ENCODE data around the gene IFT81. TPM values are rescaled to one million over a fixed set of nuclear protein-coding genes. Genes with fewer than 3 reads are reported as not detected.

Gene IFT81
- total RNA-seq, 4 donors from 2014 or later = 6.8 to 12.6 (median 9.7) TPM

DNA sequence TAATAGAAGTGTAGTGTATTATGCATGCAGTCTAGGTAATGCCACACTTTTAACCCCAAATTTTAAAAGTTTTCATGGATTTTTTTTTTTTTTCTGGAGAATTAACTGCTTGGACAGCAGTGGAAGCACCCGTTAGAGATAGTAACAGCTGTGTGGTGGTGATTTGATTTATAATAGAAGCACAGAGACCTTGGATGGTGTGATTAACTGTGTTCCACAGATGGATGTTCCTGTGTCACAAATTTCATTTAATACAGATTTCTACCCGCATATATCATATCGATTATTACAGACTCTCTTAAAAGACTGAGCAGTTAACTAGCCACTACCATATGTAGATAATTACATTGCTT is 47.0 kb downstream of the IFT81 start:
- intact Hi-C loops (cut with DNase I; ENCODE audit: low total_unique reads) = no loop called here
- 54 to 57% methylated on average over 3 of the region's 3 CpGs for WGBS, 2 donors
- DNase-seq (ENCODE audit: low spot score in 2 of 2) = no peak
- TF ChIP-seq POLR2A (IDR thresholded peaks at IDR 0.05) = no peak
- TF ChIP-seq, protein P1, sequence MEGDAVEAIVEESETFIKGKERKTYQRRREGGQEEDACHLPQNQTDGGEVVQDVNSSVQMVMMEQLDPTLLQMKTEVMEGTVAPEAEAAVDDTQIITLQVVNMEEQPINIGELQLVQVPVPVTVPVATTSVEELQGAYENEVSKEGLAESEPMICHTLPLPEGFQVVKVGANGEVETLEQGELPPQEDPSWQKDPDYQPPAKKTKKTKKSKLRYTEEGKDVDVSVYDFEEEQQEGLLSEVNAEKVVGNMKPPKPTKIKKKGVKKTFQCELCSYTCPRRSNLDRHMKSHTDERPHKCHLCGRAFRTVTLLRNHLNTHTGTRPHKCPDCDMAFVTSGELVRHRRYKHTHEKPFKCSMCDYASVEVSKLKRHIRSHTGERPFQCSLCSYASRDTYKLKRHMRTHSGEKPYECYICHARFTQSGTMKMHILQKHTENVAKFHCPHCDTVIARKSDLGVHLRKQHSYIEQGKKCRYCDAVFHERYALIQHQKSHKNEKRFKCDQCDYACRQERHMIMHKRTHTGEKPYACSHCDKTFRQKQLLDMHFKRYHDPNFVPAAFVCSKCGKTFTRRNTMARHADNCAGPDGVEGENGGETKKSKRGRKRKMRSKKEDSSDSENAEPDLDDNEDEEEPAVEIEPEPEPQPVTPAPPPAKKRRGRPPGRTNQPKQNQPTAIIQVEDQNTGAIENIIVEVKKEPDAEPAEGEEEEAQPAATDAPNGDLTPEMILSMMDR (IDR thresholded peaks at IDR 0.05) = no peak
- H3K4me3 ChIP-seq (ENCODE audit: low read depth, poor library complexity, severe bottlenecking) = no peak overlapping the region

DNA sequence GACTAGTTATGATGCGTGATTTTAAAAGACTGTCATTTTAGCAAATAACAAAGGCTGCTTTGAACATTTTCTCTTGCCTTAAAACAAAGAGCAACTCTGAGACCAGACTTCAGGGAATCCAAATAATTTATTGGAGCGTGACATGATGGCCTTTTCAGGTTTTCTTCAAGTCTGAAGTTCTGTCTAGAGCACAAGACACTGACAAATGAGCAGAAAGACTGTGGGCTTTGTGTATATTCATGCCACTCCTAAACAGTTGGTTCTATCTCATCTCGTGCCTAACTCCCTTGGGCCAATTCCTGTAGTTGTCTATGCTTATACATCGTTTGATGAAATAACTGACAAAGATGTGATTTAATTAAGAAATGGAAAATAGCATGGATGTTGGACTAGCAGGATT is 47.5 kb downstream of the IFT81 start:
- 77 to 79% methylated on average over 4 of the region's 4 CpGs for WGBS, 2 donors
- intact Hi-C loops (cut with DNase I; ENCODE audit: low total_unique reads) = no loop called here
- DNase-seq (ENCODE audit: low spot score in 2 of 2) = no peak

DNA sequence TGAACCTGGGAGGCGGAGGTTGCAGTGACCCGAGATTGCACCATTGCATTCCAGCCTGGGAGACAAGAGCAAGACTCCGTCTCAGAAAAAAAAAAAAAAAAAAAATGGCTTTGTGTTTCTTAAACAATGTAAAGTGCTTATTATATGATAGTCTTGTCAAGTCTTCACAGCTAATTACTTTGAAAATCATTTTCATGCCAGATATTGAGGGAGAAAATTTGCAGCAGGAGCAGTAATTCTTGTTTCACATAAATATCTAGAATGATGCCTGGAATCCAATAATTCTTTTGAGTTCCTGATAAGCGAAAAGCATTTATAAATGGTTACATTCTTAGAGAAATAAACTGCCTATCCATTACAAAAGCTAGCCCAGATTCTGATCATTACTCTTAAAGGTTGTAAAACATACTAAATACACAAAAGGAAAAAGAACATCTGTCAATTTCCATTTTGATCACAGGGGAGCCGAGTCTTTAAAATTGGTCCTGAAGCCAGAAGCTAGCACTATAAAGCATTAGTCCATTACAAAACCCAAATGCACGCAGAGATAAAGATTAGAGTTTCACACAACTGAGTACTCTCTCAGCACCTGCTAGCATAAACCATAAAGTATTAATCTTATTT is 50.3 kb downstream of the IFT81 start:
- intact Hi-C loops (cut with DNase I; ENCODE audit: low total_unique reads) = no loop called here
- TF ChIP-seq, protein P1 (IDR thresholded peaks at IDR 0.05) = no peak
- H3K4me3 ChIP-seq (ENCODE audit: low read depth, poor library complexity, severe bottlenecking) = no peak overlapping the region
- no peak for DNase-seq (ENCODE audit: low spot score in 2 of 2)
- 87 to 89% methylated on average over 6 of the region's 6 CpGs for WGBS, 2 donors

More for the DNA sequence above, 47.5 kb downstream of the IFT81 start:
- H3K4me3 ChIP-seq (ENCODE audit: low read depth, poor library complexity, severe bottlenecking) = no peak overlapping the region
- TF ChIP-seq, protein P1 (IDR thresholded peaks at IDR 0.05) = no peak
- TF ChIP-seq POLR2A (IDR thresholded peaks at IDR 0.05) = no peak

DNA sequence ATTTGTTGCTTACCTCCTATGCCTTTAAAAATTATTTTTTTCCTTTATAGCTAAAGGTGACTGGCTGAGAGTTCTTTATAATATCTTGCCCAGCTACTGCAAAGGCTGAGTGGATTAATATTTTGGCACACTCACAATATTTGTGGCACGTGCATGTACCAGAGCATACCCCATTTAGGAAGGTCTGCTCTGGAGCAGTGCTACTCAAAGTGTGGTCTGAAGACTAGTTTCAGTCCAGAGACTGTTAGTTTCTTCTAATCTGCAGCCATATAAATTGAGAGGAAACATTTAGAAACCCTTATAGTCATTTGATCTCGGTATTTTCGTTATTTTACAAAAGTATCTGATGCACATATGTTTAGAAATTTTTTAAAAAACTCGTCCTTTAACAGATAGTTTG is 51.0 kb downstream of the IFT81 start:
- intact Hi-C loops (cut with DNase I; ENCODE audit: low total_unique reads) = no loop called here
- TF ChIP-seq, protein P1 (IDR thresholded peaks at IDR 0.05) = no peak
- no peak for TF ChIP-seq POLR2A (IDR thresholded peaks at IDR 0.05)
- no peak overlapping the region for H3K4me3 ChIP-seq (ENCODE audit: low read depth, poor library complexity, severe bottlenecking)
- no peak for DNase-seq (ENCODE audit: low spot score in 2 of 2)
- WGBS, 2 donors = 84 to 85% methylated on average over 4 of the region's 4 CpGs

DNA sequence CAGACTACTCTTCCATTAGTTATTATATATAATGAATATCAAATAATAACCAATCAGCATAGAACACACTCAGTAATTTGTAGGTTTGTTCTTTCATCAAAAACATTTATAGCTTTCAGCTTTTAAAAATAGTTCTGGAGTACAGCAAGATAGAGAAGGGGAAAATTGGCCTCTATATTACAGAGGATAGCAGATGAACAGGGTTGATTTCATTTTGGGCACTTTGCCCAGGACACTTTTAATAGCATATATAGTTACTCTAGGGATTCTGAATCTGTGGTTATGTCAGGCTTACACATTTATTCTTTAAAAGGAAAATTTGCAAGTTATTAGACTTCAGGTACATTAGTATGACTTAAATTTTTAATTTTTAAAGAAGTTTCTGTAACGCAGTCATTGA is 52.6 kb downstream of the IFT81 start:
- intact Hi-C loops (cut with DNase I; ENCODE audit: low total_unique reads) = no loop called here
- 90 to 96% methylated on average over 1 of the region's 1 CpG for WGBS, 2 donors
- TF ChIP-seq POLR2A (IDR thresholded peaks at IDR 0.05) = no peak
- TF ChIP-seq, protein P1 (IDR thresholded peaks at IDR 0.05) = no peak
- DNase-seq (ENCODE audit: low spot score in 2 of 2) = no peak
- no peak overlapping the region for H3K4me3 ChIP-seq (ENCODE audit: low read depth, poor library complexity, severe bottlenecking)

DNA sequence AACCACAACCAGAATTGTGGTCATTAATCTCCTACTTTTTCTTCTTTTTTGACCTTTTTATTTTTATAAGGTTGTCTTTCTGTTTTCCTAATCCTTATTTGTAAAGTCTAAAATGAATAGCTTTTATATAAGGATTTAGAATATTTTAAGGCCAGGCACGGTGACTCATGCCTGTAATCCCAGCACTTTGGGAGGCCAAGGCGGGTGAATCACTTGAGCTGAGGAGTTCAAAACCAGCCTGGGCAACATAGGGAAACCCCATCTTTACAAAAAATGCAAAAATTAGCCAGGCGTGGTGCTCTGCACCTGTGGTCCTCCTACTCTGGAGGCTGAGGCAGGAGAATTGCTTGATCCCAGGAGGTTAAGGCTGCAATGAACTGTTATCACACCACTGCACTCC is 55.1 kb downstream of the IFT81 start:
- 79 to 85% methylated on average over 3 of the region's 3 CpGs for whole genome bisulfite sequencing, 2 donors
- DNase-seq (ENCODE audit: low spot score in 2 of 2) = no peak
- intact Hi-C loops (cut with DNase I; ENCODE audit: low total_unique reads) = no loop called here
- no peak for TF ChIP-seq POLR2A (IDR thresholded peaks at IDR 0.05)
- TF ChIP-seq, protein P1 (IDR thresholded peaks at IDR 0.05) = no peak
- H3K4me3 ChIP-seq (ENCODE audit: low read depth, poor library complexity, severe bottlenecking) = no peak overlapping the region
